Measurements from ENCODE around the gene TUSC2. TPM values are rescaled to one million over a fixed set of nuclear protein-coding genes. Genes with fewer than 3 reads are reported as not detected.

The TUSC2 gene
- total and polyA plus RNA-seq, 2 of the 13 experiments (the other 11 are each of a cell fraction or from before 2014, with no cell fraction given), result 36.7 to 39.1 TPM

DNA sequence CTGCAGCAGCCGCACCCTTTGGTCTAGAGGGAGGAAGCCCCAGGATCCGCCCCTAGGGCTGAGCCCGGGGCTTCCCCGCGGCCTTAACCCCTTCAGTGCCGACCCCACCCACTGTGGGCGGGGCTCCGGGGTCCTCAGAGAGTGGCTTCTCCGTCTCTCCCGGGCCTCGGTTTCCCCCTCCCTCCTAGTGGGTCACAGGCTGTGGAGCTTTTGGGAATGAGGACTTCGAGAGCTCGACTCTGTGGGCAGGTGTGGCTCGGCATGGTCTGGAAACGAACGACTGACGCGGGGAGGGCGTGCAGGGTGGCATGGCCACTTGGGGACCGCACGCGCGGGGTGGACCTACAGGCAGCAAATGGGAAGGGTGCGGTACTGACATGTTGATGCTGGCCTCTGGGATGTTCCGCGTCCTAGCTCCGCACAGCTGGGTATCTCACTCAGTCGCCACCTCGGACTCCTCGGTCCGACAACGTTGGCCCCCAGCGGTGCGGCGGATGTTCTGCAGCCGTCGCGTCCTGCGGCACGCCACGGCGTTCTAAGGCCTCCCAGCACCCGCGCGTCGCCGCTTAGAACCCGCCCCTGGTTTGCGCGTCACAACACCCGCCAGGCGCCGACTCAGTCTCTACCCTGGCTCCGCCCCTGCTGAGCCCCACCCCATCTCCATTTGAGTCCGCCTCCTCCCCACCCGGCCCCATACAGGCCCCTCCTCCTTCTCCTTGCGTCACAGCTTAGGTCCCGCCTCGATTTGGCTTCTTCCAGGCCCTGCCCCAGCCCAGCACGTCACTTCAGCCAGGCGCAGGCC, 29.0 kb downstream of the TUSC2 start, which contains the start of the genes HYAL3 and NAA80 (continued):
- TF ChIP-seq, protein P1, sequence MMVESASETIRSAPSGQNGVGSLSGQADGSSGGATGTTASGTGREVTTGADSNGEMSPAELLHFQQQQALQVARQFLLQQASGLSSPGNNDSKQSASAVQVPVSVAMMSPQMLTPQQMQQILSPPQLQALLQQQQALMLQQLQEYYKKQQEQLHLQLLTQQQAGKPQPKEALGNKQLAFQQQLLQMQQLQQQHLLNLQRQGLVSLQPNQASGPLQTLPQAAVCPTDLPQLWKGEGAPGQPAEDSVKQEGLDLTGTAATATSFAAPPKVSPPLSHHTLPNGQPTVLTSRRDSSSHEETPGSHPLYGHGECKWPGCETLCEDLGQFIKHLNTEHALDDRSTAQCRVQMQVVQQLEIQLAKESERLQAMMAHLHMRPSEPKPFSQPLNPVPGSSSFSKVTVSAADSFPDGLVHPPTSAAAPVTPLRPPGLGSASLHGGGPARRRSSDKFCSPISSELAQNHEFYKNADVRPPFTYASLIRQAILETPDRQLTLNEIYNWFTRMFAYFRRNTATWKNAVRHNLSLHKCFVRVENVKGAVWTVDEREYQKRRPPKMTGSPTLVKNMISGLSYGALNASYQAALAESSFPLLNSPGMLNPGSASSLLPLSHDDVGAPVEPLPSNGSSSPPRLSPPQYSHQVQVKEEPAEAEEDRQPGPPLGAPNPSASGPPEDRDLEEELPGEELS (CRISPR knock-in tag; IDR thresholded peaks at IDR 0.05), result peak; percentile 23; the same call in 1 of the 2 replicates
- TF ChIP-seq ZNF83 (CRISPR knock-in tag; IDR thresholded peaks at IDR 0.05; ENCODE audit: borderline replicate concordance) (0 out of 2 replicates have a peak, but pooled peaks have one; percentile 38), ZNF776 (CRISPR knock-in tag; IDR thresholded peaks at IDR 0.05) (peak; percentile 15; the same call in 1 of the 2 replicates), ZNF839 (CRISPR knock-in tag; IDR thresholded peaks at IDR 0.05; ENCODE audit: borderline replicate concordance) (no peak), SP5 (CRISPR knock-in tag; IDR thresholded peaks at IDR 0.05; ENCODE audit: borderline replicate concordance, low read depth) (peak; percentile 72), ZSCAN31 (CRISPR knock-in tag; IDR thresholded peaks at IDR 0.05; ENCODE audit: low read depth) (peak; percentile 94), ZNF510 (CRISPR knock-in tag; IDR thresholded peaks at IDR 0.05; ENCODE audit: low read depth) (no peak), ZNF44 (CRISPR knock-in tag; IDR thresholded peaks at IDR 0.05) (peak; percentile 54; the same call in 1 of the 2 replicates), ZBTB42 (CRISPR knock-in tag; IDR thresholded peaks at IDR 0.05) (no peak; the same call in 1 of the 2 replicates), MIER2 (CRISPR knock-in tag; IDR thresholded peaks at IDR 0.05) (no peak), ZSCAN25 (CRISPR knock-in tag; IDR thresholded peaks at IDR 0.05) (peak; percentile 23; the same call in 1 of the 2 replicates), NONO (IDR thresholded peaks at IDR 0.05) (no peak), NONO (CRISPR knock-in tag; conservative IDR thresholded peaks at IDR 0.05) (peak; percentile 75; the same call in 1 of the 2 replicates), HOXD1 (CRISPR knock-in tag; IDR thresholded peaks at IDR 0.05) (peak; percentile 84), ZNF605 (CRISPR knock-in tag; IDR thresholded peaks at IDR 0.05) (peak; percentile 75), ZNF749 (CRISPR knock-in tag; IDR thresholded peaks at IDR 0.05; ENCODE audit: borderline replicate concordance) (peak; percentile 83; the same call in 1 of the 2 replicates)
- TF ChIP-seq, protein P2, sequence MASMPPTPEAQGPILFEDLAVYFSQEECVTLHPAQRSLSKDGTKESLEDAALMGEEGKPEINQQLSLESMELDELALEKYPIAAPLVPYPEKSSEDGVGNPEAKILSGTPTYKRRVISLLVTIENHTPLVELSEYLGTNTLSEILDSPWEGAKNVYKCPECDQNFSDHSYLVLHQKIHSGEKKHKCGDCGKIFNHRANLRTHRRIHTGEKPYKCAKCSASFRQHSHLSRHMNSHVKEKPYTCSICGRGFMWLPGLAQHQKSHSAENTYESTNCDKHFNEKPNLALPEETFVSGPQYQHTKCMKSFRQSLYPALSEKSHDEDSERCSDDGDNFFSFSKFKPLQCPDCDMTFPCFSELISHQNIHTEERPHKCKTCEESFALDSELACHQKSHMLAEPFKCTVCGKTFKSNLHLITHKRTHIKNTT (CRISPR knock-in tag; IDR thresholded peaks at IDR 0.05), result no peak
- TF ChIP-seq, protein P3, sequence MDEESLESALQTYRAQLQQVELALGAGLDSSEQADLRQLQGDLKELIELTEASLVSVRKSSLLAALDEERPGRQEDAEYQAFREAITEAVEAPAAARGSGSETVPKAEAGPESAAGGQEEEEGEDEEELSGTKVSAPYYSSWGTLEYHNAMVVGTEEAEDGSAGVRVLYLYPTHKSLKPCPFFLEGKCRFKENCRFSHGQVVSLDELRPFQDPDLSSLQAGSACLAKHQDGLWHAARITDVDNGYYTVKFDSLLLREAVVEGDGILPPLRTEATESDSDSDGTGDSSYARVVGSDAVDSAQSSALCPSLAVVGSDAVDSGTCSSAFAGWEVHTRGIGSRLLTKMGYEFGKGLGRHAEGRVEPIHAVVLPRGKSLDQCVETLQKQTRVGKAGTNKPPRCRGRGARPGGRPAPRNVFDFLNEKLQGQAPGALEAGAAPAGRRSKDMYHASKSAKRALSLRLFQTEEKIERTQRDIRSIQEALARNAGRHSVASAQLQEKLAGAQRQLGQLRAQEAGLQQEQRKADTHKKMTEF (CRISPR knock-in tag; IDR thresholded peaks at IDR 0.05), result peak; percentile 82; the same call in 1 of the 2 replicates
- TF ChIP-seq, protein P4, sequence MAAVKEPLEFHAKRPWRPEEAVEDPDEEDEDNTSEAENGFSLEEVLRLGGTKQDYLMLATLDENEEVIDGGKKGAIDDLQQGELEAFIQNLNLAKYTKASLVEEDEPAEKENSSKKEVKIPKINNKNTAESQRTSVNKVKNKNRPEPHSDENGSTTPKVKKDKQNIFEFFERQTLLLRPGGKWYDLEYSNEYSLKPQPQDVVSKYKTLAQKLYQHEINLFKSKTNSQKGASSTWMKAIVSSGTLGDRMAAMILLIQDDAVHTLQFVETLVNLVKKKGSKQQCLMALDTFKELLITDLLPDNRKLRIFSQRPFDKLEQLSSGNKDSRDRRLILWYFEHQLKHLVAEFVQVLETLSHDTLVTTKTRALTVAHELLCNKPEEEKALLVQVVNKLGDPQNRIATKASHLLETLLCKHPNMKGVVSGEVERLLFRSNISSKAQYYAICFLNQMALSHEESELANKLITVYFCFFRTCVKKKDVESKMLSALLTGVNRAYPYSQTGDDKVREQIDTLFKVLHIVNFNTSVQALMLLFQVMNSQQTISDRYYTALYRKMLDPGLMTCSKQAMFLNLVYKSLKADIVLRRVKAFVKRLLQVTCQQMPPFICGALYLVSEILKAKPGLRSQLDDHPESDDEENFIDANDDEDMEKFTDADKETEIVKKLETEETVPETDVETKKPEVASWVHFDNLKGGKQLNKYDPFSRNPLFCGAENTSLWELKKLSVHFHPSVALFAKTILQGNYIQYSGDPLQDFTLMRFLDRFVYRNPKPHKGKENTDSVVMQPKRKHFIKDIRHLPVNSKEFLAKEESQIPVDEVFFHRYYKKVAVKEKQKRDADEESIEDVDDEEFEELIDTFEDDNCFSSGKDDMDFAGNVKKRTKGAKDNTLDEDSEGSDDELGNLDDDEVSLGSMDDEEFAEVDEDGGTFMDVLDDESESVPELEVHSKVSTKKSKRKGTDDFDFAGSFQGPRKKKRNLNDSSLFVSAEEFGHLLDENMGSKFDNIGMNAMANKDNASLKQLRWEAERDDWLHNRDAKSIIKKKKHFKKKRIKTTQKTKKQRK (IDR thresholded peaks at IDR 0.05; ENCODE audit: low read length), result no peak
- TF ChIP-seq, protein P5, sequence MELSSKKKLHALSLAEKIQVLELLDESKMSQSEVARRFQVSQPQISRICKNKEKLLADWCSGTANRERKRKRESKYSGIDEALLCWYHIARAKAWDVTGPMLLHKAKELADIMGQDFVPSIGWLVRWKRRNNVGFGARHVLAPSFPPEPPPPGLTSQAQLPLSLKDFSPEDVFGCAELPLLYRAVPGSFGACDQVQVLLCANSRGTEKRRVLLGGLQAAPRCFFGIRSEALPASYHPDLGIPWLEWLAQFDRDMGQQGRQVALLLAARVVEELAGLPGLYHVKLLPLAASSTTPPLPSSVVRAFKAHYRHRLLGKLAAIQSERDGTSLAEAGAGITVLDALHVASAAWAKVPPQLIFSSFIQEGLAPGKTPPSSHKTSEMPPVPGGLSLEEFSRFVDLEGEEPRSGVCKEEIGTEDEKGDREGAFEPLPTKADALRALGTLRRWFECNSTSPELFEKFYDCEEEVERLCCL (CRISPR knock-in tag; IDR thresholded peaks at IDR 0.05; ENCODE audit: borderline replicate concordance), result no peak

All from HepG2 (cell line).